Naive thymus-derived CD8-positive, alpha-beta T cell (primary cell): Measurements from ENCODE around the gene TCEANC. TPM values are rescaled to one million over a fixed set of nuclear protein-coding genes. Genes with fewer than 3 reads are reported as not detected.
"Not testable (repeated sequence)": the region's sequence is repeated elsewhere in the genome, so short reads cannot be mapped to it uniquely, and the experiment has no call there.

Experiments used
- ATAC-seq, 2 donors: fragments of 150-1000 bp; cut with Tn5 transposase in 1 of 2; sonication (Bioruptor Pico), chemical (Tn5 transposase) in 1 of 2; 1 replicate in 1 of 2; 2 replicates in 1 of 2; pipeline ENCODE4 v1.10.0; 2021; ENCODE audit warnings: mild to moderate bottlenecking in 2 of 2, moderate library complexity in 2 of 2
- POLR2A ChIA-PET: fragments of 350-600 bp; sonication (Branson Sonifier 250); formaldehyde crosslinking; loops from one replicate; lab custom pipeline; 2021; ENCODE audit warnings: antibody characterized with exemption; lab: Charles Lee
- DNase-seq, 10 donors: peaks; one replicate each; pipeline versions ENCODE4 v3.0.0 to v3.0.0-alpha.2; 2020 to 2022
- H3K27ac Mint-ChIP-seq, 10 donors: one replicate each; pipeline ENCODE4 v1.8.0; 2020 to 2022; ENCODE audit warnings: mild to moderate bottlenecking in 10 of 10, mixed read lengths in 10 of 10, moderate library complexity in 4 of 10, inconsistent platforms in 1 of 10
- H3K27me3 Mint-ChIP-seq, 5 donors: one replicate each; pipeline ENCODE4 v1.8.0; 2021 to 2022; ENCODE audit warnings: mixed read lengths in 5 of 5
- H3K36me3 Mint-ChIP-seq, 3 donors: one replicate each; pipeline ENCODE4 v1.8.0; 2020 to 2022; ENCODE audit warnings: mixed read lengths in 3 of 3, mild to moderate bottlenecking in 2 of 3, inconsistent platforms in 1 of 3
- H3K4me1 Mint-ChIP-seq, 4 donors: one replicate each; pipeline ENCODE4 v1.8.0; 2021 to 2022; ENCODE audit warnings: mixed read lengths in 4 of 4
- H3K4me3 Mint-ChIP-seq, 10 donors: one replicate each; pipeline ENCODE4 v1.8.0; 2020 to 2022; ENCODE audit warnings: mild to moderate bottlenecking in 10 of 10, mixed read lengths in 10 of 10, moderate library complexity in 6 of 10, inconsistent platforms in 1 of 10
- H3K9me3 Mint-ChIP-seq, 9 donors: one replicate each; pipeline ENCODE4 v1.8.0; 2020 to 2022; ENCODE audit warnings: mixed read lengths in 9 of 9, mild to moderate bottlenecking in 3 of 9, inconsistent platforms in 1 of 9, moderate library complexity in 1 of 9
- polyA plus RNA-seq, 3 donors: library from polyadenylated mRNA; unstranded; fragments of 300-500 nt; fragmentation: Illumina TruSeq; gene quantifications; one replicate each; pipeline ENCODE4 v1.2.3, GENCODE V29; 2021
- total RNA-seq, 8 experiments: library from RNA in 2 of 8; stranded (reverse) in 2 of 8; gene quantifications; one replicate each; pipeline ENCODE4 v1.2.3 and lab custom pipeline; 2021 to 2026

The TCEANC gene
- total and polyA plus RNA-seq, 5 experiments from 2014 or later: 6.2 to 14.5 (median 11.5) TPM

GRCh38 chrX:13661735-13662288 is 8.9 kb downstream of the TCEANC start:
- ATAC-seq (no peak), DNase-seq (no peak)
- H3K27me3 Mint-ChIP-seq: no peaks in the 10 kb centered on the region
- H3K36me3 Mint-ChIP-seq: peaks cover 2 to 67% (median 5%) of the 10 kb centered on the region in 3 donors
- no peaks in the 10 kb centered on the region for H3K9me3 Mint-ChIP-seq
- POLR2A ChIA-PET: no interaction called here
- no peak overlapping the region for H3K4me3 Mint-ChIP-seq
- peak overlapping the region in 2 of 10 donors; percentile 35 to 58 for H3K27ac Mint-ChIP-seq
- peaks cover 3 to 10% (median 8%) of the 10 kb centered on the region in 4 donors for H3K4me1 Mint-ChIP-seq

- DNase-seq (no peak), ATAC-seq (no peak)
- peak overlapping the region in 2 of 10 donors; percentile 7 to 58 for H3K27ac Mint-ChIP-seq
- H3K36me3 Mint-ChIP-seq: peaks cover 2 to 61% (median 5%) of the 10 kb centered on the region in 3 donors
- H3K4me3 Mint-ChIP-seq: no peak overlapping the region
- no peaks in the 10 kb centered on the region for H3K27me3 Mint-ChIP-seq
- POLR2A ChIA-PET: no interaction called here
- peaks cover 3 to 10% (median 8%) of the 10 kb centered on the region in 4 donors for H3K4me1 Mint-ChIP-seq
- H3K9me3 Mint-ChIP-seq: no peaks in the 10 kb centered on the region
Measured at GRCh38 chrX:13662355-13662791, 9.4 kb downstream of the TCEANC start.

GRCh38 chrX:13664020-13664419 is 11.1 kb downstream of the TCEANC start:
- Mint-ChIP-seq H3K4me3 (no peak overlapping the region), H3K27me3 (no peaks in the 10 kb centered on the region), H3K36me3 (peaks cover 2 to 55% (median 5%) of the 10 kb centered on the region in 3 donors), H3K9me3 (no peaks in the 10 kb centered on the region), H3K4me1 (peaks cover 0 to 9% (median 1%) of the 10 kb centered on the region in 4 donors), H3K27ac (peak overlapping the region in 1 of 10 donors; percentile 6)
- ATAC-seq (no peak), DNase-seq (no peak)
- POLR2A ChIA-PET: no interaction called here

GRCh38 chrX:13666836-13667235 is 13.9 kb downstream of the TCEANC start:
- Mint-ChIP-seq H3K27me3 (no peaks in the 10 kb centered on the region), H3K4me1 (peaks cover 0 to 11% (median 3%) of the 10 kb centered on the region in 4 donors), H3K27ac (peak overlapping the region in 3 of 10 donors; percentile 16 to 88 (median 19)), H3K36me3 (peaks cover 4 to 50% (median 6%) of the 10 kb centered on the region in 3 donors), H3K4me3 (no peak overlapping the region), H3K9me3 (no peaks in the 10 kb centered on the region)
- ATAC-seq (no peak), DNase-seq (no peak)
- POLR2A ChIA-PET: no interaction called here

- ATAC-seq: no peak
- H3K4me3 Mint-ChIP-seq: no peak overlapping the region
- peaks cover 4 to 41% (median 6%) of the 10 kb centered on the region in 3 donors for H3K36me3 Mint-ChIP-seq
- DNase-seq: no peak
- H3K27me3 Mint-ChIP-seq: no peaks in the 10 kb centered on the region
- H3K9me3 Mint-ChIP-seq: no peaks in the 10 kb centered on the region
- peaks cover 0 to 11% (median 3%) of the 10 kb centered on the region in 4 donors for H3K4me1 Mint-ChIP-seq
- peak overlapping the region in 1 of 10 donors; percentile 4 for H3K27ac Mint-ChIP-seq
- POLR2A ChIA-PET: no interaction called here
Measured at GRCh38 chrX:13667919-13668318, 15.0 kb downstream of the TCEANC start.

GRCh38 chrX:13669246-13669737 is 16.4 kb downstream of the TCEANC start:
- Mint-ChIP-seq H3K27ac (peak overlapping the region in 5 of 10 donors; percentile 49 to 83 (median 57)), H3K36me3 (peaks cover 4 to 30% (median 6%) of the 10 kb centered on the region in 3 donors), H3K9me3 (no peaks in the 10 kb centered on the region), H3K4me1 (peaks cover 0 to 11% (median 3%) of the 10 kb centered on the region in 4 donors), H3K4me3 (peak overlapping the region in 3 of 10 donors; percentile 25 to 70 (median 39)), H3K27me3 (no peaks in the 10 kb centered on the region)
- POLR2A ChIA-PET: interaction anchor here (0.5 to 1.2 kb wide), 2 partner anchors 20 to 52 kb away, joined by 3 read pairs; partner anchors contain the start of gene RAB9A
- peak in 1 of 10 donors; percentile 2 for DNase-seq
- ATAC-seq: peak; percentile 42 to 50

GRCh38 chrX:13669755-13670154 is 16.8 kb downstream of the TCEANC start:
- peak overlapping the region in 2 of 10 donors; percentile 81 to 83 for H3K27ac Mint-ChIP-seq
- peaks cover 4 to 27% (median 6%) of the 10 kb centered on the region in 3 donors for H3K36me3 Mint-ChIP-seq
- not testable (repeated sequence) for DNase-seq, H3K27me3 Mint-ChIP-seq, ATAC-seq, H3K9me3 Mint-ChIP-seq
- peak overlapping the region in 1 of 10 donors; percentile 70 for H3K4me3 Mint-ChIP-seq
- H3K4me1 Mint-ChIP-seq: peaks cover 0 to 11% (median 3%) of the 10 kb centered on the region in 4 donors
- POLR2A ChIA-PET: interaction anchor here (1.2 kb wide), 1 partner anchor 19 kb away, joined by 3 read pairs; the partner anchor contains the start of gene RAB9A

GRCh38 chrX:13670197-13670596 is 17.3 kb downstream of the TCEANC start:
- no peaks in the 10 kb centered on the region for H3K27me3 Mint-ChIP-seq
- peak overlapping the region in 1 of 10 donors; percentile 29 for H3K27ac Mint-ChIP-seq
- H3K4me3 Mint-ChIP-seq: no peak overlapping the region
- POLR2A ChIA-PET: interaction anchor here (1.2 kb wide), 1 partner anchor 19 kb away, joined by 3 read pairs; the partner anchor contains the start of gene RAB9A
- DNase-seq (no peak), ATAC-seq (no peak)
- no peaks in the 10 kb centered on the region for H3K9me3 Mint-ChIP-seq
- H3K36me3 Mint-ChIP-seq: peaks cover 4 to 23% (median 6%) of the 10 kb centered on the region in 3 donors
- H3K4me1 Mint-ChIP-seq: peaks cover 0 to 9% (median 3%) of the 10 kb centered on the region in 4 donors

GRCh38 chrX:13673016-13673415 is 20.1 kb downstream of the TCEANC start:
- H3K27me3 Mint-ChIP-seq: no peaks in the 10 kb centered on the region
- ATAC-seq: no peak
- peaks cover 0 to 2% (median 0%) of the 10 kb centered on the region in 9 donors for H3K9me3 Mint-ChIP-seq
- no peak for DNase-seq
- H3K4me3 Mint-ChIP-seq: no peak overlapping the region
- POLR2A ChIA-PET: no interaction called here
- peaks cover 4 to 22% (median 6%) of the 10 kb centered on the region in 3 donors for H3K36me3 Mint-ChIP-seq
- peaks cover 0 to 9% (median 3%) of the 10 kb centered on the region in 4 donors for H3K4me1 Mint-ChIP-seq
- no peak overlapping the region for H3K27ac Mint-ChIP-seq

- no peaks in the 10 kb centered on the region for H3K27me3 Mint-ChIP-seq
- DNase-seq (no peak), ATAC-seq (no peak)
- no peaks in the 10 kb centered on the region for H3K4me1 Mint-ChIP-seq
- H3K27ac Mint-ChIP-seq: no peak overlapping the region
- peaks cover 0 to 13% (median 0%) of the 10 kb centered on the region in 3 donors for H3K36me3 Mint-ChIP-seq
- peaks cover 0 to 8% (median 0%) of the 10 kb centered on the region in 9 donors for H3K9me3 Mint-ChIP-seq
- no peak overlapping the region for H3K4me3 Mint-ChIP-seq
- POLR2A ChIA-PET: no interaction called here
Measured at GRCh38 chrX:13676885-13677284, 23.9 kb downstream of the TCEANC start.

GRCh38 chrX:13679700-13680099 is 26.8 kb downstream of the TCEANC start:
- H3K9me3 Mint-ChIP-seq, ATAC-seq, H3K36me3 Mint-ChIP-seq, H3K27me3 Mint-ChIP-seq, H3K4me3 Mint-ChIP-seq, H3K4me1 Mint-ChIP-seq, DNase-seq, H3K27ac Mint-ChIP-seq, POLR2A ChIA-PET: not testable (repeated sequence)

- Mint-ChIP-seq H3K4me3 (no peak overlapping the region), H3K9me3 (peaks cover 0 to 8% (median 0%) of the 10 kb centered on the region in 9 donors), H3K27ac (no peak overlapping the region), H3K4me1 (peaks cover 0 to 9% (median 0%) of the 10 kb centered on the region in 4 donors), H3K27me3 (no peaks in the 10 kb centered on the region), H3K36me3 (peaks cover 0 to 10% (median 0%) of the 10 kb centered on the region in 3 donors)
- ATAC-seq (no peak), DNase-seq (no peak)
- POLR2A ChIA-PET: no interaction called here
Measured at GRCh38 chrX:13681595-13681994, 28.7 kb downstream of the TCEANC start.

- peaks cover 0 to 9% (median 0%) of the 10 kb centered on the region in 9 donors for H3K9me3 Mint-ChIP-seq
- no peak overlapping the region for H3K4me3 Mint-ChIP-seq
- peak overlapping the region in 1 of 10 donors; percentile 1 for H3K27ac Mint-ChIP-seq
- peaks cover 4 to 23% (median 7%) of the 10 kb centered on the region in 4 donors for H3K4me1 Mint-ChIP-seq
- DNase-seq (no peak), ATAC-seq (no peak)
- no peaks in the 10 kb centered on the region for H3K27me3 Mint-ChIP-seq
- POLR2A ChIA-PET: interaction anchor here (1.4 kb wide), 1 partner anchor 50 kb away, joined by 4 read pairs; the partner anchor contains the start of genes OFD1 and TRAPPC2
- H3K36me3 Mint-ChIP-seq: peaks cover 0 to 6% (median 0%) of the 10 kb centered on the region in 3 donors
Measured at GRCh38 chrX:13684361-13684760, 31.4 kb downstream of the TCEANC start.
